GM18505 (cell line): ENCODE results near the gene OR5AU1.
"Not testable (repeated sequence)": the region's sequence is repeated elsewhere in the genome, so short reads cannot be mapped to it uniquely, and the experiment has no call there.

ENCODE experiments used
- ATAC-seq: cut with Tn5 transposase; IDR thresholded peaks from one replicate; pipeline ENCODE4 v1.9.1; 2021; ENCODE audit not compliant: unreplicated experiment
- POLR2A ChIP-seq: IDR thresholded peaks from 4 replicates; pipeline ENCODE4 v1.6.1; 2011; ENCODE audit warnings: borderline replicate concordance; ENCODE audit not compliant: insufficient read depth, insufficient read length; ENCODE audit errors: extremely low read depth

Gene OR5AU1

GRCh38 chr14:21192875-21193535 lies 37.1 kb upstream of the OR5AU1 start:
- TF ChIP-seq POLR2A: no peak
- no peak for ATAC-seq

GRCh38 chr14:21192447-21192822 lies 36.6 kb upstream of the OR5AU1 start:
- no peak for TF ChIP-seq POLR2A
- no peak for ATAC-seq

GRCh38 chr14:21191809-21192446 lies 36.1 kb upstream of the OR5AU1 start:
- peak; percentile 84 for ATAC-seq
- TF ChIP-seq POLR2A: no peak

GRCh38 chr14:21191261-21191808 lies 35.5 kb upstream of the OR5AU1 start:
- peak; percentile 12 for ATAC-seq
- no peak for TF ChIP-seq POLR2A

- no peak for TF ChIP-seq POLR2A
- ATAC-seq: no peak
Measured at GRCh38 chr14:21185491-21185890, 29.6 kb upstream of the OR5AU1 start.

- no peak for TF ChIP-seq POLR2A
- no peak for ATAC-seq
Measured at GRCh38 chr14:21184254-21184653, 28.4 kb upstream of the OR5AU1 start.

- no peak for ATAC-seq
- no peak for TF ChIP-seq POLR2A
Measured at GRCh38 chr14:21182166-21182565, 26.3 kb upstream of the OR5AU1 start.

GRCh38 chr14:21171128-21171527 lies 15.3 kb upstream of the OR5AU1 start:
- no peak for ATAC-seq
- no peak for TF ChIP-seq POLR2A

GRCh38 chr14:21169573-21169972 lies 13.7 kb upstream of the OR5AU1 start:
- no peak for TF ChIP-seq POLR2A
- no peak for ATAC-seq

- no peak for TF ChIP-seq POLR2A
- ATAC-seq: no peak
Measured at GRCh38 chr14:21168055-21168454, 12.2 kb upstream of the OR5AU1 start.

- ATAC-seq: not testable (repeated sequence)
Measured at GRCh38 chr14:21165670-21166069, 9.8 kb upstream of the OR5AU1 start.

GRCh38 chr14:21165002-21165605 lies 9.2 kb upstream of the OR5AU1 start:
- ATAC-seq: not testable (repeated sequence)

GRCh38 chr14:21163871-21164291 lies 8.0 kb upstream of the OR5AU1 start:
- no peak for ATAC-seq
- no peak for TF ChIP-seq POLR2A

GRCh38 chr14:21162081-21162480 lies 6.2 kb upstream of the OR5AU1 start:
- no peak for TF ChIP-seq POLR2A
- no peak for ATAC-seq
